Stimulated activated memory B cell treated with anti-CD40 and anti-IgM and Interleukin-4, amounts not matched to agents 10 μg/mL and 1 μg/mL and 100 μg/mL, for 72 hours (primary cell): ENCODE data around the gene SYNDIG1.

ENCODE experiments used
- ATAC-seq: fragments of 150-1000 bp; cut with Tn5 transposase; 2 replicates; pipeline ENCODE4 v1.10.0; 2021
- H3K27ac Mint-ChIP-seq: one replicate; pipeline ENCODE4 v1.8.0; 2022; ENCODE audit warnings: mild to moderate bottlenecking, mixed read lengths
- H3K27me3 Mint-ChIP-seq: one replicate; pipeline ENCODE4 v1.8.0; 2022; ENCODE audit warnings: mixed read lengths
- H3K36me3 Mint-ChIP-seq: one replicate; pipeline ENCODE4 v1.8.0; 2022; ENCODE audit warnings: mixed read lengths
- H3K4me1 Mint-ChIP-seq: one replicate; pipeline ENCODE4 v1.8.0; 2022; ENCODE audit warnings: mixed read lengths
- H3K4me3 Mint-ChIP-seq: one replicate; pipeline ENCODE4 v1.8.0; 2022; ENCODE audit warnings: mild to moderate bottlenecking, moderate library complexity, mixed read lengths
- H3K9me3 Mint-ChIP-seq: one replicate; pipeline ENCODE4 v1.8.0; 2022; ENCODE audit warnings: mixed read lengths

SYNDIG1 gene

GRCh38 chr20:24456398-24456781 lies 13.0 kb upstream of the SYNDIG1 start:
- Mint-ChIP-seq H3K9me3 (no peaks in the 10 kb centered on the region), H3K4me3 (no peak overlapping the region), H3K27me3 (peaks cover 23% of the 10 kb centered on the region), H3K36me3 (no peaks in the 10 kb centered on the region), H3K4me1 (no peaks in the 10 kb centered on the region), H3K27ac (no peak overlapping the region)
- ATAC-seq: no peak

- Mint-ChIP-seq H3K4me3 (no peak overlapping the region), H3K36me3 (no peaks in the 10 kb centered on the region), H3K9me3 (no peaks in the 10 kb centered on the region), H3K4me1 (no peaks in the 10 kb centered on the region), H3K27ac (no peak overlapping the region), H3K27me3 (peaks cover 14% of the 10 kb centered on the region)
- no peak for ATAC-seq
Observed at GRCh38 chr20:24458436-24458835, 11.0 kb upstream of the SYNDIG1 start.

GRCh38 chr20:24459733-24460132 lies 9.7 kb upstream of the SYNDIG1 start:
- Mint-ChIP-seq H3K4me3 (no peak overlapping the region), H3K4me1 (no peaks in the 10 kb centered on the region), H3K27ac (no peak overlapping the region), H3K9me3 (no peaks in the 10 kb centered on the region), H3K36me3 (no peaks in the 10 kb centered on the region), H3K27me3 (peaks cover 14% of the 10 kb centered on the region)
- ATAC-seq: no peak

GRCh38 chr20:24460712-24461111 lies 8.7 kb upstream of the SYNDIG1 start:
- no peak overlapping the region for H3K27ac Mint-ChIP-seq
- no peak overlapping the region for H3K4me3 Mint-ChIP-seq
- peaks cover 13% of the 10 kb centered on the region for H3K27me3 Mint-ChIP-seq
- H3K36me3 Mint-ChIP-seq: no peaks in the 10 kb centered on the region
- no peak for ATAC-seq
- H3K4me1 Mint-ChIP-seq: no peaks in the 10 kb centered on the region
- H3K9me3 Mint-ChIP-seq: no peaks in the 10 kb centered on the region

GRCh38 chr20:24461848-24462247 lies 7.6 kb upstream of the SYNDIG1 start:
- Mint-ChIP-seq H3K36me3 (no peaks in the 10 kb centered on the region), H3K27ac (no peak overlapping the region), H3K4me3 (no peak overlapping the region), H3K27me3 (peaks cover 2% of the 10 kb centered on the region), H3K9me3 (no peaks in the 10 kb centered on the region), H3K4me1 (no peaks in the 10 kb centered on the region)
- ATAC-seq: no peak

GRCh38 chr20:24462460-24463010 lies 6.9 kb upstream of the SYNDIG1 start:
- Mint-ChIP-seq H3K4me1 (no peaks in the 10 kb centered on the region), H3K27me3 (peaks cover 1% of the 10 kb centered on the region), H3K9me3 (no peaks in the 10 kb centered on the region), H3K4me3 (no peak overlapping the region), H3K36me3 (no peaks in the 10 kb centered on the region), H3K27ac (no peak overlapping the region)
- ATAC-seq: no peak

GRCh38 chr20:24465159-24465558 lies 4.3 kb upstream of the SYNDIG1 start:
- Mint-ChIP-seq H3K36me3 (no peaks in the 10 kb centered on the region), H3K27me3 (peaks cover 18% of the 10 kb centered on the region), H3K4me3 (no peak overlapping the region), H3K4me1 (no peaks in the 10 kb centered on the region), H3K27ac (no peak overlapping the region), H3K9me3 (no peaks in the 10 kb centered on the region)
- ATAC-seq: no peak

- Mint-ChIP-seq H3K4me1 (no peaks in the 10 kb centered on the region), H3K36me3 (no peaks in the 10 kb centered on the region), H3K4me3 (no peak overlapping the region), H3K27ac (no peak overlapping the region), H3K9me3 (no peaks in the 10 kb centered on the region), H3K27me3 (peaks cover 24% of the 10 kb centered on the region)
- no peak for ATAC-seq
Observed at GRCh38 chr20:24465730-24466129, 3.7 kb upstream of the SYNDIG1 start.

- ATAC-seq: no peak
- H3K4me1 Mint-ChIP-seq: no peaks in the 10 kb centered on the region
- no peaks in the 10 kb centered on the region for H3K9me3 Mint-ChIP-seq
- H3K36me3 Mint-ChIP-seq: no peaks in the 10 kb centered on the region
- H3K27ac Mint-ChIP-seq: no peak overlapping the region
- no peak overlapping the region for H3K4me3 Mint-ChIP-seq
- peaks cover 43% of the 10 kb centered on the region for H3K27me3 Mint-ChIP-seq
Observed at GRCh38 chr20:24468401-24469115, 871 bp upstream of the SYNDIG1 start.

GRCh38 chr20:24469894-24470745 lies 691 bp downstream of the SYNDIG1 start:
- no peaks in the 10 kb centered on the region for H3K4me1 Mint-ChIP-seq
- ATAC-seq: no peak
- H3K27me3 Mint-ChIP-seq: peaks cover 43% of the 10 kb centered on the region
- no peak overlapping the region for H3K27ac Mint-ChIP-seq
- no peak overlapping the region for H3K4me3 Mint-ChIP-seq
- no peaks in the 10 kb centered on the region for H3K36me3 Mint-ChIP-seq
- no peaks in the 10 kb centered on the region for H3K9me3 Mint-ChIP-seq

GRCh38 chr20:24470746-24471582 lies 1.5 kb downstream of the SYNDIG1 start:
- H3K36me3 Mint-ChIP-seq: no peaks in the 10 kb centered on the region
- H3K9me3 Mint-ChIP-seq: no peaks in the 10 kb centered on the region
- no peak for ATAC-seq
- no peak overlapping the region for H3K4me3 Mint-ChIP-seq
- peaks cover 43% of the 10 kb centered on the region for H3K27me3 Mint-ChIP-seq
- H3K27ac Mint-ChIP-seq: no peak overlapping the region
- H3K4me1 Mint-ChIP-seq: no peaks in the 10 kb centered on the region

GRCh38 chr20:24472426-24472825 lies 3.0 kb downstream of the SYNDIG1 start:
- no peaks in the 10 kb centered on the region for H3K9me3 Mint-ChIP-seq
- H3K4me1 Mint-ChIP-seq: no peaks in the 10 kb centered on the region
- H3K27me3 Mint-ChIP-seq: peaks cover 42% of the 10 kb centered on the region
- H3K4me3 Mint-ChIP-seq: no peak overlapping the region
- ATAC-seq: no peak
- H3K27ac Mint-ChIP-seq: no peak overlapping the region
- H3K36me3 Mint-ChIP-seq: no peaks in the 10 kb centered on the region

- Mint-ChIP-seq H3K4me3 (no peak overlapping the region), H3K27me3 (peaks cover 30% of the 10 kb centered on the region), H3K4me1 (no peaks in the 10 kb centered on the region), H3K36me3 (no peaks in the 10 kb centered on the region), H3K9me3 (no peaks in the 10 kb centered on the region), H3K27ac (no peak overlapping the region)
- no peak for ATAC-seq
Observed at GRCh38 chr20:24473435-24474223, 4.2 kb downstream of the SYNDIG1 start.

GRCh38 chr20:24477831-24478547 lies 8.6 kb downstream of the SYNDIG1 start:
- H3K9me3 Mint-ChIP-seq: no peaks in the 10 kb centered on the region

More at GRCh38 chr20:24477831-24478547, 8.6 kb downstream of the SYNDIG1 start:
- H3K4me3 Mint-ChIP-seq: no peak overlapping the region
- no peak overlapping the region for H3K27ac Mint-ChIP-seq
- H3K4me1 Mint-ChIP-seq: no peaks in the 10 kb centered on the region
- H3K36me3 Mint-ChIP-seq: no peaks in the 10 kb centered on the region
- ATAC-seq: no peak
- peaks cover 3% of the 10 kb centered on the region for H3K27me3 Mint-ChIP-seq
